SK-N-SH treated with all-trans-retinoic acid at 6 μM for 48 hours (cell line): Measurements from ENCODE around the gene ZNF774.

ENCODE experiments used
- ARNTL ChIP-seq: fragments of 450-650 bp; formaldehyde crosslinking; IDR thresholded peaks from 2 replicates; pipeline ENCODE4 v1.5.0; 2020; ENCODE audit warnings: low read depth, mild to moderate bottlenecking, moderate library complexity, borderline replicate concordance
- BACH2 ChIP-seq: fragments of 250-450 bp; sonication (Bioruptor Pico); IDR thresholded peaks from 2 replicates; pipeline ENCODE4 v1.9.0; 2021; ENCODE audit warnings: mild to moderate bottlenecking, borderline replicate concordance
- CREB5 ChIP-seq: fragments of 250-450 bp; sonication (Bioruptor Pico); IDR thresholded peaks from 2 replicates; pipeline ENCODE4 v1.5.1; 2020; ENCODE audit warnings: low read depth, mild to moderate bottlenecking, moderate library complexity
- CSDC2 ChIP-seq: fragments of 250-450 bp; sonication (Bioruptor Pico); IDR thresholded peaks from 2 replicates; pipeline ENCODE4 v1.5.0; 2020; ENCODE audit warnings: mild to moderate bottlenecking, moderate library complexity
- ESRRG ChIP-seq: fragments of 250-450 bp; sonication (Bioruptor Pico); IDR thresholded peaks from 2 replicates; pipeline ENCODE4 v1.6.1; 2021; ENCODE audit warnings: mild to moderate bottlenecking
- OSR1 ChIP-seq: fragments of 250-450 bp; sonication (Bioruptor Pico); IDR thresholded peaks from 2 replicates; pipeline ENCODE4 v1.8.0; 2022; ENCODE audit warnings: moderate library complexity, mild to moderate bottlenecking, inconsistent platforms
- PPARA ChIP-seq: fragments of 250-450 bp; sonication (Bioruptor Pico); IDR thresholded peaks from 2 replicates; pipeline ENCODE4 v1.5.0; 2020; ENCODE audit warnings: mild to moderate bottlenecking, borderline replicate concordance
- SNAI2 ChIP-seq: fragments of 250-450 bp; sonication (Bioruptor Pico); IDR thresholded peaks from 2 replicates; pipeline ENCODE4 v1.5.0; 2020; ENCODE audit warnings: mild to moderate bottlenecking, moderate library complexity
- TOX ChIP-seq: fragments of 250-450 bp; sonication (Bioruptor Pico); IDR thresholded peaks from 2 replicates; pipeline ENCODE4 v1.8.0; 2021; ENCODE audit warnings: mild to moderate bottlenecking, moderate library complexity, borderline replicate concordance
- ZFP3 ChIP-seq: fragments of 250-450 bp; sonication (Bioruptor Pico); IDR thresholded peaks from 2 replicates; pipeline ENCODE4 v1.5.0; 2020; ENCODE audit warnings: mild to moderate bottlenecking, moderate library complexity
- ZFP30 ChIP-seq: fragments of 450-650 bp; formaldehyde crosslinking; IDR thresholded peaks from 2 replicates; pipeline ENCODE4 v1.5.0; 2022; ENCODE audit warnings: mild to moderate bottlenecking, moderate library complexity
- TF ChIP-seq, protein P1 (sequence below): fragments of 250-450 bp; sonication (Bioruptor Pico); IDR thresholded peaks from 2 replicates; pipeline ENCODE4 v1.8.0; 2020; ENCODE audit warnings: mild to moderate bottlenecking, moderate library complexity, borderline replicate concordance
- TF ChIP-seq, protein P2 (sequence below): fragments of 250-450 bp; sonication (Bioruptor Pico); IDR thresholded peaks from 2 replicates; pipeline ENCODE4 v1.5.0; 2020; ENCODE audit warnings: mild to moderate bottlenecking, moderate library complexity

DNA sequence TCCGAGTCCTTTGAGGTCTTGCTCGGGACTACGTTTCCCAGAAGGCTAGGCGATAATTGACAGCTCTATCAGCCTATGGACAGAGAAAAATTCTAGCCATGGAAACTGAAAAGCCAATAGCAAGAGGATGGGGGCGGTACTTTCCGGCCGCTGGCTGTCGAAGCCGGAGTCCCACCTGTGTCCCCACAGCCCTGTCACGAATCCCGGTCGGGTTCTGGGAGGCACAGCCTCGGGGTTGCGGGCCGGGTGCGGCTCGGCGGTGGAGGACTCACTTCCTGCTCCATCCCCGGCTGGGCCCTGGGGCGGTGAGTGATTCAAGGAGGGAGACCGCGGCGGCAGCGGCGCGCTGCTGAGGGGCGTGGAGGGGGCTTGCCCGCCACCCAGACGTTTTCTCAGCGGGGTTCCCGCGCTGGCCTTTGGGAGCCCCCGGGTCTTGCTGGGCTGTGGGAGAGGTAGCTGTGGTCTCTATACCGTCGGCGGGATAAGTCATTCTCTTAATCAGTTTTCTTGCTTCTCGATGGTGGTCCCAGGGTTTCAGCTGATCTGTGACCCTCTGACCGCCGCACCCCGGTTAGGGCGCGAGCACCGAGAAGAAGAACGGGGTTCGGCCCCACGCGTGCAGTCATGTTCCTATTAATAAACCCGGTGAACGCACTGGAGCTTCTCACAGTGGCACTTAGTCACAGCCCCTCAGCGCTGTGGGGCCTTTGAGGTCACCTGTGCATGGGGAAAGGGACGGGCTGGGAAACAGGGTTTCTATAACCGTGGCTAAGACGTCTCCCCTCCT lies at the start of gene ZNF774:
- TF ChIP-seq ZFP30 (CRISPR knock-in tag): no peak
- no peak for TF ChIP-seq SNAI2
- no peak for TF ChIP-seq ZFP3 (CRISPR knock-in tag)
- TF ChIP-seq PPARA (CRISPR knock-in tag): no peak
- no peak for TF ChIP-seq TOX (CRISPR knock-in tag)
- TF ChIP-seq, protein P1, sequence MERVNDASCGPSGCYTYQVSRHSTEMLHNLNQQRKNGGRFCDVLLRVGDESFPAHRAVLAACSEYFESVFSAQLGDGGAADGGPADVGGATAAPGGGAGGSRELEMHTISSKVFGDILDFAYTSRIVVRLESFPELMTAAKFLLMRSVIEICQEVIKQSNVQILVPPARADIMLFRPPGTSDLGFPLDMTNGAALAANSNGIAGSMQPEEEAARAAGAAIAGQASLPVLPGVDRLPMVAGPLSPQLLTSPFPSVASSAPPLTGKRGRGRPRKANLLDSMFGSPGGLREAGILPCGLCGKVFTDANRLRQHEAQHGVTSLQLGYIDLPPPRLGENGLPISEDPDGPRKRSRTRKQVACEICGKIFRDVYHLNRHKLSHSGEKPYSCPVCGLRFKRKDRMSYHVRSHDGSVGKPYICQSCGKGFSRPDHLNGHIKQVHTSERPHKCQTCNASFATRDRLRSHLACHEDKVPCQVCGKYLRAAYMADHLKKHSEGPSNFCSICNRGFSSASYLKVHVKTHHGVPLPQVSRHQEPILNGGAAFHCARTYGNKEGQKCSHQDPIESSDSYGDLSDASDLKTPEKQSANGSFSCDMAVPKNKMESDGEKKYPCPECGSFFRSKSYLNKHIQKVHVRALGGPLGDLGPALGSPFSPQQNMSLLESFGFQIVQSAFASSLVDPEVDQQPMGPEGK (CRISPR knock-in tag): no peak
- no peak for TF ChIP-seq OSR1
- no peak for TF ChIP-seq CREB5 (CRISPR knock-in tag)
- no peak for TF ChIP-seq BACH2 (CRISPR knock-in tag)
- TF ChIP-seq ARNTL (CRISPR knock-in tag): no peak
- TF ChIP-seq, protein P2, sequence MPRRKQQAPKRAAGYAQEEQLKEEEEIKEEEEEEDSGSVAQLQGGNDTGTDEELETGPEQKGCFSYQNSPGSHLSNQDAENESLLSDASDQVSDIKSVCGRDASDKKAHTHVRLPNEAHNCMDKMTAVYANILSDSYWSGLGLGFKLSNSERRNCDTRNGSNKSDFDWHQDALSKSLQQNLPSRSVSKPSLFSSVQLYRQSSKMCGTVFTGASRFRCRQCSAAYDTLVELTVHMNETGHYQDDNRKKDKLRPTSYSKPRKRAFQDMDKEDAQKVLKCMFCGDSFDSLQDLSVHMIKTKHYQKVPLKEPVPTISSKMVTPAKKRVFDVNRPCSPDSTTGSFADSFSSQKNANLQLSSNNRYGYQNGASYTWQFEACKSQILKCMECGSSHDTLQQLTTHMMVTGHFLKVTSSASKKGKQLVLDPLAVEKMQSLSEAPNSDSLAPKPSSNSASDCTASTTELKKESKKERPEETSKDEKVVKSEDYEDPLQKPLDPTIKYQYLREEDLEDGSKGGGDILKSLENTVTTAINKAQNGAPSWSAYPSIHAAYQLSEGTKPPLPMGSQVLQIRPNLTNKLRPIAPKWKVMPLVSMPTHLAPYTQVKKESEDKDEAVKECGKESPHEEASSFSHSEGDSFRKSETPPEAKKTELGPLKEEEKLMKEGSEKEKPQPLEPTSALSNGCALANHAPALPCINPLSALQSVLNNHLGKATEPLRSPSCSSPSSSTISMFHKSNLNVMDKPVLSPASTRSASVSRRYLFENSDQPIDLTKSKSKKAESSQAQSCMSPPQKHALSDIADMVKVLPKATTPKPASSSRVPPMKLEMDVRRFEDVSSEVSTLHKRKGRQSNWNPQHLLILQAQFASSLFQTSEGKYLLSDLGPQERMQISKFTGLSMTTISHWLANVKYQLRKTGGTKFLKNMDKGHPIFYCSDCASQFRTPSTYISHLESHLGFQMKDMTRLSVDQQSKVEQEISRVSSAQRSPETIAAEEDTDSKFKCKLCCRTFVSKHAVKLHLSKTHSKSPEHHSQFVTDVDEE (CRISPR knock-in tag): no peak
- no peak for TF ChIP-seq ESRRG
- no peak for TF ChIP-seq CSDC2 (CRISPR knock-in tag)
